HepG2 (cell line): ENCODE results near the gene GUCA1A. TPM values are rescaled to one million over a fixed set of nuclear protein-coding genes. Genes with fewer than 3 reads are reported as not detected.

Experiments used
- AHR ChIP-seq: IDR thresholded peaks from 2 replicates; pipeline ENCODE4 v1.6.1; 2018; ENCODE audit warnings: missing genetic modification reagents, missing compliant biosample characterization
- CHD2 ChIP-seq: IDR thresholded peaks from 2 replicates; pipeline ENCODE4 v1.6.1; 2011; ENCODE audit warnings: low read depth, low read length, improper control_type of control experiment
- HIVEP1 ChIP-seq: sonication (generic); formaldehyde crosslinking; IDR thresholded peaks from 2 replicates; pipeline ENCODE4 v1.4.0; 2020; ENCODE audit warnings: mild to moderate bottlenecking, missing genetic modification reagents
- HNF4G ChIP-seq, 2 experiments: sonication (generic) in 1 of 2; formaldehyde crosslinking in 1 of 2; IDR thresholded peaks; 2 replicates each; pipeline versions ENCODE4 v1.4.0 to v1.6.1; 2011 to 2020; ENCODE audit warnings: borderline replicate concordance in 2 of 2, low read depth in 2 of 2, mild to moderate bottlenecking in 2 of 2, low read length in 1 of 2, missing genetic modification reagents in 1 of 2, moderate library complexity in 1 of 2
- IKZF1 ChIP-seq: fragments of 450-650 bp; IDR thresholded peaks from 2 replicates; pipeline ENCODE4 v1.7.1; 2016
- IKZF5 ChIP-seq: IDR thresholded peaks from 2 replicates; pipeline ENCODE4 v1.6.1; 2018; ENCODE audit warnings: missing genetic modification reagents, mild to moderate bottlenecking, missing compliant biosample characterization
- PHF8 ChIP-seq: sonication (generic); formaldehyde crosslinking; IDR thresholded peaks from 2 replicates; pipeline ENCODE4 v1.5.0; 2020; ENCODE audit warnings: missing genetic modification reagents
- PLRG1 ChIP-seq: fragments of 450-650 bp; conservative IDR thresholded peaks from 2 replicates; pipeline ENCODE4 v1.6.1; 2016
- RBAK ChIP-seq: sonication (generic); formaldehyde crosslinking; IDR thresholded peaks from 2 replicates; pipeline ENCODE4 v1.5.1; 2020; ENCODE audit warnings: mild to moderate bottlenecking, missing genetic modification reagents
- USF2 ChIP-seq, 2 experiments: sonication (generic) in 1 of 2; formaldehyde crosslinking in 1 of 2; IDR thresholded peaks; 2 replicates each; pipeline versions ENCODE4 v1.5.1 to v1.6.1; 2011 to 2020; ENCODE audit warnings: borderline replicate concordance in 1 of 2, low read depth in 1 of 2, low read length in 1 of 2, mild to moderate bottlenecking in 1 of 2, missing genetic modification reagents in 1 of 2, moderate library complexity in 1 of 2
- ZFYVE20 ChIP-seq: sonication (generic); formaldehyde crosslinking; IDR thresholded peaks from 2 replicates; pipeline ENCODE4 v1.8.0; 2023; ENCODE audit warnings: low read depth, mild to moderate bottlenecking, moderate library complexity, missing genetic modification reagents, borderline replicate concordance
- ZKSCAN1 ChIP-seq: fragments of 150-350 bp; IDR thresholded peaks from 2 replicates; pipeline ENCODE4 v1.6.1; 2014; ENCODE audit warnings: low read length
- ZNF101 ChIP-seq: sonication (generic); formaldehyde crosslinking; IDR thresholded peaks from 2 replicates; pipeline ENCODE4 v1.4.0; 2020; ENCODE audit warnings: mild to moderate bottlenecking, low read depth, missing genetic modification reagents, borderline replicate concordance
- ZNF496 ChIP-seq: sonication (generic); formaldehyde crosslinking; IDR thresholded peaks from 2 replicates; pipeline ENCODE4 v1.8.1; 2023; ENCODE audit warnings: mild to moderate bottlenecking, moderate library complexity, missing genetic modification reagents; ENCODE audit not compliant: insufficient replicate concordance
- ZNF597 ChIP-seq: sonication (generic); formaldehyde crosslinking; IDR thresholded peaks from 2 replicates; pipeline ENCODE4 v1.5.0; 2020; ENCODE audit warnings: missing genetic modification reagents
- ZNF720 ChIP-seq: sonication (generic); formaldehyde crosslinking; IDR thresholded peaks from 2 replicates; pipeline ENCODE4 v1.4.0; 2020; ENCODE audit warnings: missing genetic modification reagents
- ZNF83 ChIP-seq: sonication (generic); formaldehyde crosslinking; IDR thresholded peaks from 2 replicates; pipeline ENCODE4 v1.4.0; 2020; ENCODE audit warnings: missing genetic modification reagents, mild to moderate bottlenecking, borderline replicate concordance
- ZSCAN21 ChIP-seq: sonication (generic); formaldehyde crosslinking; IDR thresholded peaks from 2 replicates; pipeline ENCODE4 v1.8.0; 2022; ENCODE audit warnings: mild to moderate bottlenecking, missing genetic modification reagents, moderate library complexity, borderline replicate concordance
- ZSCAN29 ChIP-seq: sonication (generic); formaldehyde crosslinking; conservative IDR thresholded peaks from 2 replicates; pipeline ENCODE4 v1.4.0; 2020; ENCODE audit warnings: mild to moderate bottlenecking, missing genetic modification reagents
- polyA plus RNA-seq, 8 experiments: library from polyadenylated mRNA; depleted of rRNA in 3 of 8; stranded (reverse) in 7 of 8; unstranded in 1 of 8; fragments of >200 nt; fragmentation: Illumina TruSeq in 4 of 8; extraction: Trizol in 4 of 8; gene quantifications; 2 replicates each; pipeline versions ENCODE4 v1.2.1 to v1.2.3, GENCODE V29; 2011 to 2016; ENCODE audit warnings: low read depth in 4 of 8, missing spikeins in 1 of 8, mixed read lengths in 1 of 8; ENCODE audit not compliant: insufficient read depth in 1 of 8
- total RNA-seq, 5 experiments: library from RNA; depleted of rRNA; stranded (reverse); fragments of >200 nt; fragmentation: Illumina TruSeq; extraction: Trizol; gene quantifications; 2 replicates each; pipeline ENCODE4 v1.2.3, GENCODE V29; 2016; ENCODE audit warnings: low read depth in 1 of 5
- TF ChIP-seq, protein P1 (sequence below): sonication (generic); formaldehyde crosslinking; IDR thresholded peaks from 2 replicates; pipeline ENCODE4 v1.5.0; 2020; ENCODE audit warnings: missing genetic modification reagents
- TF ChIP-seq, protein P2 (sequence below): sonication (generic); formaldehyde crosslinking; IDR thresholded peaks from 2 replicates; pipeline ENCODE4 v1.5.0; 2020; ENCODE audit warnings: mild to moderate bottlenecking, missing genetic modification reagents, moderate library complexity

The GUCA1A gene
- total and polyA plus RNA-seq, 2 of the 13 experiments (the other 11 are each of a cell fraction or from before 2014, with no cell fraction given), result not detected

- TF ChIP-seq HNF4G (IDR thresholded peaks at IDR 0.05; ENCODE audit: borderline replicate concordance, low read depth, low read length), result no peak
- TF ChIP-seq HNF4G (CRISPR knock-in tag; IDR thresholded peaks at IDR 0.05; ENCODE audit: borderline replicate concordance, low read depth), result no peak
- TF ChIP-seq, protein P1, sequence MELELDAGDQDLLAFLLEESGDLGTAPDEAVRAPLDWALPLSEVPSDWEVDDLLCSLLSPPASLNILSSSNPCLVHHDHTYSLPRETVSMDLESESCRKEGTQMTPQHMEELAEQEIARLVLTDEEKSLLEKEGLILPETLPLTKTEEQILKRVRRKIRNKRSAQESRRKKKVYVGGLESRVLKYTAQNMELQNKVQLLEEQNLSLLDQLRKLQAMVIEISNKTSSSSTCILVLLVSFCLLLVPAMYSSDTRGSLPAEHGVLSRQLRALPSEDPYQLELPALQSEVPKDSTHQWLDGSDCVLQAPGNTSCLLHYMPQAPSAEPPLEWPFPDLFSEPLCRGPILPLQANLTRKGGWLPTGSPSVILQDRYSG (CRISPR knock-in tag), result no peak
- TF ChIP-seq, protein P2, sequence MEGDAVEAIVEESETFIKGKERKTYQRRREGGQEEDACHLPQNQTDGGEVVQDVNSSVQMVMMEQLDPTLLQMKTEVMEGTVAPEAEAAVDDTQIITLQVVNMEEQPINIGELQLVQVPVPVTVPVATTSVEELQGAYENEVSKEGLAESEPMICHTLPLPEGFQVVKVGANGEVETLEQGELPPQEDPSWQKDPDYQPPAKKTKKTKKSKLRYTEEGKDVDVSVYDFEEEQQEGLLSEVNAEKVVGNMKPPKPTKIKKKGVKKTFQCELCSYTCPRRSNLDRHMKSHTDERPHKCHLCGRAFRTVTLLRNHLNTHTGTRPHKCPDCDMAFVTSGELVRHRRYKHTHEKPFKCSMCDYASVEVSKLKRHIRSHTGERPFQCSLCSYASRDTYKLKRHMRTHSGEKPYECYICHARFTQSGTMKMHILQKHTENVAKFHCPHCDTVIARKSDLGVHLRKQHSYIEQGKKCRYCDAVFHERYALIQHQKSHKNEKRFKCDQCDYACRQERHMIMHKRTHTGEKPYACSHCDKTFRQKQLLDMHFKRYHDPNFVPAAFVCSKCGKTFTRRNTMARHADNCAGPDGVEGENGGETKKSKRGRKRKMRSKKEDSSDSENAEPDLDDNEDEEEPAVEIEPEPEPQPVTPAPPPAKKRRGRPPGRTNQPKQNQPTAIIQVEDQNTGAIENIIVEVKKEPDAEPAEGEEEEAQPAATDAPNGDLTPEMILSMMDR (CRISPR knock-in tag), result peak; percentile 55
- TF ChIP-seq IKZF5 (CRISPR knock-in tag), result peak; percentile 18; the same call in 1 of the 2 replicates
- no peak for TF ChIP-seq CHD2
- no peak for TF ChIP-seq ZFYVE20
- TF ChIP-seq ZSCAN21 (CRISPR knock-in tag), result no peak
- TF ChIP-seq AHR (CRISPR knock-in tag), result no peak
- TF ChIP-seq ZNF597, result no peak
- TF ChIP-seq ZNF101 (CRISPR knock-in tag), result no peak
- TF ChIP-seq PHF8, result no peak
- TF ChIP-seq ZSCAN29 (CRISPR knock-in tag), result no peak
- TF ChIP-seq RBAK (CRISPR knock-in tag), result no peak
- no peak for TF ChIP-seq IKZF1
- no peak for TF ChIP-seq ZNF496 (CRISPR knock-in tag)
- TF ChIP-seq PLRG1, result no peak
- TF ChIP-seq ZKSCAN1, result no peak
- TF ChIP-seq HIVEP1, result 0 out of 2 replicates have a peak, but pooled peaks have one; percentile 42
- no peak for TF ChIP-seq USF2 (IDR thresholded peaks at IDR 0.05; ENCODE audit: low read depth, low read length)
- TF ChIP-seq USF2 (CRISPR knock-in tag; IDR thresholded peaks at IDR 0.05; ENCODE audit: borderline replicate concordance), result no peak
- no peak for TF ChIP-seq ZNF720 (CRISPR knock-in tag)
- TF ChIP-seq ZNF83 (CRISPR knock-in tag), result no peak
Measured at GRCh38 chr6:42197555-42198362, 24.6 kb downstream of the GUCA1A start (continued).
